ENCODE measurements around the gene ALK.

DNA sequence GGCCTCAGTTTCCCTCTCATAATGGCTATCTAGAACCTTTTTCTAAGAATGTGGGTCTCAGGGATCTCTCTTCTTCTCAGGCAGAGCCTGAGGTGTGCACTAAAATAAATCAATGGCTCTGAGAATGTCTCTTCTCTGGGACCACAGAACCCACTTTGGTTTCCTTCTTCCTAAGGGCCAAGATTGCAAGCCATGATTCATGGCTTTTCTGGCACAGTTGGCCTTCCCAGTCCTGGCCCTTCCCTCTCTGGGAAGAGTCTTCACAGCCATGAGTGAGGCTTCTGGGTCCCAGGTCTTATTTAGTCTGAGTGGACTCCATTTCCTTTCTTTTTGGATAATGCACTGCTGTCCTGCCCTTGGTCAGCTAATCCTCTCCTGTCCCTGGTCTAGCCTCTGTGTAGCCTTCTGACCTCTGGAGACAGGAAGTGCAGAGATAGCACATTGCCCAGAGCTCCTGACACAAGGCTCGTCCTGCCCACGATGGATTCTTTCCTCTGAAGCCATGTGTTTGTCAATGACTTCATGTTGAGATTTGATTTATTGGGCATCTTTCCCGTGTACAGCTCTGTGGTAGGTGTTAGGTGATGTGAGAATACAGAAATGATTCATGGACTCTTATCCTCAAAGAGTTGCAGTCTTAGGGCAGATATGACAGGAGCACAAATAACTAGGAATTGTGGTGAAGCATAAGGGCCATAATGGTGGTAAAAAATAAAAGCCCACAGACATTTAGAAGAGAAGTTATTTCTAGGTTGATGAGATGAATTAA, 561.2 kb downstream of the ALK start:
- no peak for TF ChIP-seq CHD2 (IDR thresholded peaks at IDR 0.05; ENCODE audit: low read length, partially characterized antibody)
- TF ChIP-seq, protein P1, sequence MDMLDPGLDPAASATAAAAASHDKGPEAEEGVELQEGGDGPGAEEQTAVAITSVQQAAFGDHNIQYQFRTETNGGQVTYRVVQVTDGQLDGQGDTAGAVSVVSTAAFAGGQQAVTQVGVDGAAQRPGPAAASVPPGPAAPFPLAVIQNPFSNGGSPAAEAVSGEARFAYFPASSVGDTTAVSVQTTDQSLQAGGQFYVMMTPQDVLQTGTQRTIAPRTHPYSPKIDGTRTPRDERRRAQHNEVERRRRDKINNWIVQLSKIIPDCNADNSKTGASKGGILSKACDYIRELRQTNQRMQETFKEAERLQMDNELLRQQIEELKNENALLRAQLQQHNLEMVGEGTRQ (IDR thresholded peaks at IDR 0.05; ENCODE audit: borderline replicate concordance, low read depth, low read length) = no peak
- no peak for TF ChIP-seq SIN3A (IDR thresholded peaks at IDR 0.05; ENCODE audit: borderline replicate concordance, low read depth, low read length)
- TF ChIP-seq, protein P2, sequence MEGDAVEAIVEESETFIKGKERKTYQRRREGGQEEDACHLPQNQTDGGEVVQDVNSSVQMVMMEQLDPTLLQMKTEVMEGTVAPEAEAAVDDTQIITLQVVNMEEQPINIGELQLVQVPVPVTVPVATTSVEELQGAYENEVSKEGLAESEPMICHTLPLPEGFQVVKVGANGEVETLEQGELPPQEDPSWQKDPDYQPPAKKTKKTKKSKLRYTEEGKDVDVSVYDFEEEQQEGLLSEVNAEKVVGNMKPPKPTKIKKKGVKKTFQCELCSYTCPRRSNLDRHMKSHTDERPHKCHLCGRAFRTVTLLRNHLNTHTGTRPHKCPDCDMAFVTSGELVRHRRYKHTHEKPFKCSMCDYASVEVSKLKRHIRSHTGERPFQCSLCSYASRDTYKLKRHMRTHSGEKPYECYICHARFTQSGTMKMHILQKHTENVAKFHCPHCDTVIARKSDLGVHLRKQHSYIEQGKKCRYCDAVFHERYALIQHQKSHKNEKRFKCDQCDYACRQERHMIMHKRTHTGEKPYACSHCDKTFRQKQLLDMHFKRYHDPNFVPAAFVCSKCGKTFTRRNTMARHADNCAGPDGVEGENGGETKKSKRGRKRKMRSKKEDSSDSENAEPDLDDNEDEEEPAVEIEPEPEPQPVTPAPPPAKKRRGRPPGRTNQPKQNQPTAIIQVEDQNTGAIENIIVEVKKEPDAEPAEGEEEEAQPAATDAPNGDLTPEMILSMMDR (IDR thresholded peaks at IDR 0.05) = no peak
- TF ChIP-seq JUND (IDR thresholded peaks at IDR 0.05) = no peak
- TF ChIP-seq MAX (IDR thresholded peaks at IDR 0.05; ENCODE audit: low read depth) = no peak
- TF ChIP-seq EP300 (IDR thresholded peaks at IDR 0.05; ENCODE audit: borderline replicate concordance in 1 of 2, low read depth in 1 of 2, low read length in 1 of 2) = no peak
- no peak for TF ChIP-seq FOSL2 (IDR thresholded peaks at IDR 0.05; ENCODE audit: borderline replicate concordance, low read depth)
